Measurements from ENCODE around the gene MAPT.

GRCh38 chr17:46013127-46013501 lies 118.8 kb downstream of the MAPT start:
- TF ChIP-seq CTCF (IDR thresholded peaks at IDR 0.05; ENCODE audit: poor library complexity) (no peak), EZH2 (IDR thresholded peaks at IDR 0.05; ENCODE audit: borderline replicate concordance) (no peak)
